GM18861 (cell line): ENCODE results near the gene RPS10.
"Not testable (repeated sequence)": the region's sequence is repeated elsewhere in the genome, so short reads cannot be mapped to it uniquely, and the experiment has no call there.

Experiments
- ATAC-seq: cut with Tn5 transposase; IDR thresholded peaks from one replicate; pipeline ENCODE4 v1.9.1; 2021; ENCODE audit not compliant: unreplicated experiment

RPS10 gene

GRCh38 chr6:34373511-34373910, 52.4 kb downstream of the RPS10 start:
- ATAC-seq, result no peak

- not testable (repeated sequence) for ATAC-seq
Measured at GRCh38 chr6:34371865-34372264, 54.0 kb downstream of the RPS10 start.

- no peak for ATAC-seq
Measured at GRCh38 chr6:34370361-34370760, 55.5 kb downstream of the RPS10 start.

GRCh38 chr6:34369385-34369784, 56.5 kb downstream of the RPS10 start:
- no peak for ATAC-seq
